ENCODE data around the gene L3MBTL4. TPM values are rescaled to one million over a fixed set of nuclear protein-coding genes. Genes with fewer than 3 reads are reported as not detected.
"Not testable (repeated sequence)": the region's sequence is repeated elsewhere in the genome, so short reads cannot be mapped to it uniquely, and the experiment has no call there.

The L3MBTL4 gene
- total and polyA plus RNA-seq, 10 donors = 1.1 to 21.0 (median 12.7) TPM

DNA sequence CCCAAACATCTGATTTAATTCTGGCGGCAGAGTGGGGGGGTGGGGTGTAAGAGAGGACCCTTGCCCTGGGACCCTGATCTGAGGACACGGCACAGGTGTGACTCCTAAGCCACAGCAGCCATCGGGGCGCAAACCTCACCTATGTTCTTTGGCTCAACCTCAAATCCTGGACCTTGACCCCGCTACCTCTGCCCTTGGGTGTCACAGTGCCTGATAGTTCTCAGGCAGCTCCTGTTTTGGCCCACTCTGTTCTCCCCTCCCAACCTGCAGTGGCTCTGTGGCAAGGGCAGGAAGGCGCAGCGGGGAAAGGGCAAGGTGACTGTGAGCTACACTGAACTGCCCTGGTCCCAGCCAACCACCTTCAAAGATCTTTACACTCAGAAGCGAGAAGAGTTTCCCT is 152.8 kb downstream of the L3MBTL4 start:
- 87 to 97% (median 95%) methylated on average over 8 of the region's 8 CpGs for WGBS, 5 donors
- TF ChIP-seq, protein P1, sequence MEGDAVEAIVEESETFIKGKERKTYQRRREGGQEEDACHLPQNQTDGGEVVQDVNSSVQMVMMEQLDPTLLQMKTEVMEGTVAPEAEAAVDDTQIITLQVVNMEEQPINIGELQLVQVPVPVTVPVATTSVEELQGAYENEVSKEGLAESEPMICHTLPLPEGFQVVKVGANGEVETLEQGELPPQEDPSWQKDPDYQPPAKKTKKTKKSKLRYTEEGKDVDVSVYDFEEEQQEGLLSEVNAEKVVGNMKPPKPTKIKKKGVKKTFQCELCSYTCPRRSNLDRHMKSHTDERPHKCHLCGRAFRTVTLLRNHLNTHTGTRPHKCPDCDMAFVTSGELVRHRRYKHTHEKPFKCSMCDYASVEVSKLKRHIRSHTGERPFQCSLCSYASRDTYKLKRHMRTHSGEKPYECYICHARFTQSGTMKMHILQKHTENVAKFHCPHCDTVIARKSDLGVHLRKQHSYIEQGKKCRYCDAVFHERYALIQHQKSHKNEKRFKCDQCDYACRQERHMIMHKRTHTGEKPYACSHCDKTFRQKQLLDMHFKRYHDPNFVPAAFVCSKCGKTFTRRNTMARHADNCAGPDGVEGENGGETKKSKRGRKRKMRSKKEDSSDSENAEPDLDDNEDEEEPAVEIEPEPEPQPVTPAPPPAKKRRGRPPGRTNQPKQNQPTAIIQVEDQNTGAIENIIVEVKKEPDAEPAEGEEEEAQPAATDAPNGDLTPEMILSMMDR (IDR thresholded peaks at IDR 0.05 in 8 of 11, conservative IDR thresholded peaks at IDR 0.05 in 3 of 11) = no peak
- TF ChIP-seq POLR2A (IDR thresholded peaks at IDR 0.05) = no peak
- no peak for TF ChIP-seq POLR2AphosphoS5 (IDR thresholded peaks at IDR 0.05)
- peaks cover 0 to 27% (median 1%) of the 10 kb centered on the region in 6 donors for H3K36me3 ChIP-seq
- no peaks in the 10 kb centered on the region for H3K27me3 ChIP-seq (replicated peaks in 1 of 7)
- intact Hi-C loops (cut with DNase I; ENCODE audit: low total_unique reads) = no loop called here
- no peak overlapping the region for H3K4me3 ChIP-seq
- H3K27ac ChIP-seq = no peak overlapping the region
- peaks cover 0 to 34% (median 21%) of the 10 kb centered on the region in 8 donors for H3K9me3 ChIP-seq
- peaks cover 0 to 3% (median under 1%) of the 10 kb centered on the region in 6 donors for H3K4me1 ChIP-seq
- no peak for DNase-seq

- intact Hi-C loops (cut with DNase I; ENCODE audit: low total_unique reads); H3K27ac ChIP-seq: not testable (repeated sequence)
- WGBS, 5 donors = 74 to 84% (median 84%) methylated on average over 1 of the region's 1 CpG
Measured at GRCh38 chr18:6259324-6259723, 155.4 kb downstream of the L3MBTL4 start.

GRCh38 chr18:6257950-6258349 is 156.8 kb downstream of the L3MBTL4 start:
- Histone ChIP-seq H3K4me1 (peaks cover 8 to 34% (median 21%) of the 10 kb centered on the region in 6 donors), H3K36me3 (peaks cover 0 to 19% (median 1%) of the 10 kb centered on the region in 6 donors), H3K27me3 (replicated peaks in 1 of 7) (no peaks in the 10 kb centered on the region), H3K4me3 (no peak overlapping the region), H3K27ac (no peak overlapping the region), H3K9me3 (peaks cover 0 to 34% (median 21%) of the 10 kb centered on the region in 8 donors)
- TF ChIP-seq, protein P1 (IDR thresholded peaks at IDR 0.05 in 8 of 11, conservative IDR thresholded peaks at IDR 0.05 in 3 of 11) = no peak
- no peak for TF ChIP-seq POLR2A (IDR thresholded peaks at IDR 0.05)
- no peak for TF ChIP-seq POLR2AphosphoS5 (IDR thresholded peaks at IDR 0.05)
- 86 to 96% (median 96%) methylated on average over 3 of the region's 3 CpGs for WGBS, 5 donors
- intact Hi-C loops (cut with DNase I; ENCODE audit: low total_unique reads) = no loop called here
- DNase-seq = no peak

More at GRCh38 chr18:6259324-6259723, 155.4 kb downstream of the L3MBTL4 start:
- Histone ChIP-seq H3K36me3 (peaks cover 0 to 27% (median 1%) of the 10 kb centered on the region in 6 donors), H3K9me3 (peaks cover 0 to 34% (median 21%) of the 10 kb centered on the region in 8 donors), H3K4me1 (peaks cover 8 to 28% (median 20%) of the 10 kb centered on the region in 6 donors)
- not testable (repeated sequence) for DNase-seq; H3K4me3 ChIP-seq; H3K27me3 ChIP-seq (replicated peaks in 1 of 7)

GRCh38 chr18:6256521-6256920 is 158.2 kb downstream of the L3MBTL4 start:
- no peak for TF ChIP-seq POLR2A (IDR thresholded peaks at IDR 0.05)
- no peak for TF ChIP-seq POLR2AphosphoS5 (IDR thresholded peaks at IDR 0.05)
- TF ChIP-seq, protein P1 (IDR thresholded peaks at IDR 0.05 in 8 of 11, conservative IDR thresholded peaks at IDR 0.05 in 3 of 11) = no peak
- Histone ChIP-seq H3K4me1 (peaks cover 8 to 34% (median 21%) of the 10 kb centered on the region in 6 donors), H3K27ac (peak overlapping the region in 2 of 8 donors; percentile 3 to 52), H3K9me3 (peaks cover 0 to 30% (median 21%) of the 10 kb centered on the region in 8 donors), H3K36me3 (peaks cover 0 to 5% (median 0%) of the 10 kb centered on the region in 6 donors), H3K4me3 (no peak overlapping the region), H3K27me3 (replicated peaks in 1 of 7) (no peaks in the 10 kb centered on the region)
- DNase-seq = no peak
- intact Hi-C loops (cut with DNase I; ENCODE audit: low total_unique reads) = no loop called here
- 23 to 35% (median 27%) methylated on average over 10 of the region's 10 CpGs for WGBS, 5 donors

All from spleen (tissue), 11 donors.